ENCODE results near the gene TRAM2.

The TRAM2 gene

GRCh38 chr6:52610011-52610410, 33.2 kb upstream of the TRAM2 start:
- DNase-seq = no peak
- H3K27me3 ChIP-seq = peaks cover 0 to 6% of the 10 kb centered on the region in 2 donors
- H3K27ac ChIP-seq = no peak overlapping the region
- intact Hi-C loops (cut with DNase I; ENCODE audit: low total_unique reads) = no loop called here
- H3K36me3 ChIP-seq = no peaks in the 10 kb centered on the region
- H3K4me1 ChIP-seq = no peaks in the 10 kb centered on the region
- no peaks in the 10 kb centered on the region for H3K9me3 ChIP-seq
- no peak overlapping the region for H3K4me3 ChIP-seq
- TF ChIP-seq CTCF (IDR thresholded peaks at IDR 0.05) = no peak

- no peak for DNase-seq
- no peaks in the 10 kb centered on the region for H3K9me3 ChIP-seq
- H3K27me3 ChIP-seq = peaks cover 0 to 3% of the 10 kb centered on the region in 2 donors
- intact Hi-C loops (cut with DNase I; ENCODE audit: low total_unique reads) = no loop called here
- no peaks in the 10 kb centered on the region for H3K36me3 ChIP-seq
- H3K4me3 ChIP-seq = no peak overlapping the region
- H3K27ac ChIP-seq = no peak overlapping the region
- H3K4me1 ChIP-seq = no peaks in the 10 kb centered on the region
- TF ChIP-seq CTCF (IDR thresholded peaks at IDR 0.05) = no peak
Measured at GRCh38 chr6:52605610-52606185, 28.8 kb upstream of the TRAM2 start.

GRCh38 chr6:52603000-52603795, 26.3 kb upstream of the TRAM2 start:
- H3K4me1 ChIP-seq = peaks cover 0 to 7% (median 2%) of the 10 kb centered on the region in 4 donors
- no peak overlapping the region for H3K27ac ChIP-seq
- DNase-seq = no peak
- H3K9me3 ChIP-seq = no peaks in the 10 kb centered on the region
- no peaks in the 10 kb centered on the region for H3K27me3 ChIP-seq
- no peaks in the 10 kb centered on the region for H3K36me3 ChIP-seq
- intact Hi-C loops (cut with DNase I; ENCODE audit: low total_unique reads) = no loop called here
- no peak overlapping the region for H3K4me3 ChIP-seq
- TF ChIP-seq CTCF (IDR thresholded peaks at IDR 0.05) = no peak

- Histone ChIP-seq H3K4me3 (no peak overlapping the region), H3K27ac (peak overlapping the region; percentile 80 to 85)
- intact Hi-C loops (cut with DNase I; ENCODE audit: low total_unique reads) = loop anchor here (2.0 to 10.0 kb wide), 4 partner anchors 22 to 314 kb away; partner anchors contain the start of genes MCM3 and TRAM2
Measured at GRCh38 chr6:52598824-52599190, 21.9 kb upstream of the TRAM2 start.

More at GRCh38 chr6:52598824-52599190, 21.9 kb upstream of the TRAM2 start:
- Histone ChIP-seq H3K9me3 (no peaks in the 10 kb centered on the region), H3K36me3 (no peaks in the 10 kb centered on the region), H3K27me3 (no peaks in the 10 kb centered on the region), H3K4me1 (peaks cover 0 to 49% (median 37%) of the 10 kb centered on the region in 4 donors)
- no peak for DNase-seq
- TF ChIP-seq CTCF (IDR thresholded peaks at IDR 0.05) = no peak

Measured in tibial artery (tissue), 4 donors.